GM18502 (cell line): ENCODE measurements around the gene FCN2.

Experiments
- ATAC-seq: cut with Tn5 transposase; IDR thresholded peaks from one replicate; pipeline ENCODE4 v1.9.1; 2021; ENCODE audit warnings: mild to moderate bottlenecking; ENCODE audit not compliant: unreplicated experiment, poor library complexity

The FCN2 gene

GRCh38 chr9:134867917-134868750 is 12.5 kb upstream of the FCN2 start:
- no peak for ATAC-seq

GRCh38 chr9:134868751-134869553 is 11.7 kb upstream of the FCN2 start:
- no peak for ATAC-seq

- ATAC-seq: no peak
These were observed 10.9 kb upstream of the FCN2 start for GRCh38 chr9:134869554-134870300.

DNA sequence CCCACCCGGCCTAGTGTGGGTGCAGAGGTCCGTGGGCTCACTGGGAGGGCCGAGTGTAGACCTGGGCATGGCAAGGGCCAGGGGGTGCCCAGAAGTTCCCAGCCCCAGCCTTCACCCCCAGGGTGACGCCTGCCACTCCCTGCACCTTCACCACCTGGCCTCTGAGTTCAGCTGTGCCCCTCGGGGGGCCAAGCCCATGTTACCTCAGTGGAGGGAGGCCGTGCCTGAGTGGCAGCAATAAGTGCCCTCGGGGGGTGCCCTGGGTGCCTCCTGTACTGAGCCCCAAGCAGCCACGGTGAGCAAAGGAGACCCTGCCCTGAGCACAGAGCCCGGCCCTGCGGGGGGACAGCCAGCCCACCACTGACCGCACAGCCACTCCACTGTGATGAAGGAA is 10.3 kb upstream of the FCN2 start:
- no peak for ATAC-seq

DNA sequence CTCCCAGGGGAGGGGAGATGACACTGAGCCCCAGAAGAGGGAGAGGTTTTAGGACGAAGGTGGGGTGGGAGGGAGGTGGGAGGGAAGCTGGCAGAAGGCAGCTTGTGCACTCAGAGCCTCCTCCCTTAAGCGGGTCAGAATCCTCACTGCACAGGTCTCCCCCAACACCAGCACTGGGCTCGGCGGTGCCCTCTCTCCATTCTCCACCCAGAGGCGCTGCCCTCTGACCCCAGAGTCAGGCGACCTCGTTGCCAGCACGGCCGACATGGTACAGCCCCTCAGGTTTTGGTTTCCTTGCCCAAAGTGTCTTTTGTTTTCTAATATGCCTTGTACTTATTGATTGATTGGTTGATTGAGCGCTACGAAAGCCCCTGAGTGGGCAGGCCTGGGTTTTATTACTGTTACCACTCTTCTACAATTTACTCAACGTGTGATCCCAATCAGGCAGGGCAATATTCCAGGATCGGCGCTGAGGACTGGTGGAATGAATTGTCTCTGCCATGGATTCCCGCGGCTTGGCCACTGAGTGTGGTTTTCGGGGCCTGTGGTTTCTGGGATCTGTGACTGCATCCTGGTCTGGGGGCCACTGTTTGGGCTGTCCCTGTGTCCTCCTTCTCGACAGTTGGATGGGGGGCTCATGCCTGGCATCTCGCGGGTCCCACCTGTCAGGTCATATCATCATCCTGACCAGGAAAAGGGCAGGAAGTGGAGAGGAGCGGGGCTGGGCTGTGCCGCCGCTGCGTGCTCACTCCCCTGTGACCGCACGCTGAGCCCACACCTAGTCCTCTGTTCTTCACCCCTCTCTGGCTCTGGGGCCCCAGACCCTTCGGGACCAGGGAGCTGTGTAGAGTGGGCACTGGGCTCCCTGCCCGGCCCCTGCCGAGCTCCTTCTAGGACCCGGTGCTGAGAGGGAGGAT is 9.6 kb upstream of the FCN2 start:
- ATAC-seq: no peak

DNA sequence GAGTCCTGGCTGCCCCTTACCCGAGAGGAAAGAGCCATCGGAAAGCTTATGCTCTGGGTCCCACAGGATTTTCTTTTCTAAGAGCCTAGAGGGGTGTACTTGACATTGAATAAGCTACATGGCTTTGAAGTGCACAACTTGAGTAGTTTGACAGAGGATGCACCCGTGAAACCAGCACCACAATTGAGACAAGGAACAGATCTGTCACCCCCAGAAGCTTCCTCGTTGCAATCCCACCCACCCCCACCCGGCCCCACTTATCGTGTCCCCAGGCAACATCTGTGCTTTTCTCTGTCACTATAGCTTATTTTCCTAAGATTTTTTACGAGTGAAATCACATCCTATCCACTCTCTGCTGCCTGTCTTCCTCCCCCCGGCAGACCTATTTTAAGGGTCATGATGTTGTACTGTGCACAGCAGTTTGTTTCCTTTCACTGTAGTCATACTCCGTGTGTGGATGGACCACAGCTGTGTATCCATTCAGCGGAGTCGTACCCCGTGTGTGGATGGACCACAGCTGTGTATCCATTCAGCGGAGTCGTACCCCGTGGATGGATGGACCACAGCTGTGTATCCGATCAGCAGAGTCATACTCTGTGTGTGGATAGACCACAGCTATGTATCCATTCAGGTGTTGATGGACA is 8.8 kb upstream of the FCN2 start:
- no peak for ATAC-seq

DNA sequence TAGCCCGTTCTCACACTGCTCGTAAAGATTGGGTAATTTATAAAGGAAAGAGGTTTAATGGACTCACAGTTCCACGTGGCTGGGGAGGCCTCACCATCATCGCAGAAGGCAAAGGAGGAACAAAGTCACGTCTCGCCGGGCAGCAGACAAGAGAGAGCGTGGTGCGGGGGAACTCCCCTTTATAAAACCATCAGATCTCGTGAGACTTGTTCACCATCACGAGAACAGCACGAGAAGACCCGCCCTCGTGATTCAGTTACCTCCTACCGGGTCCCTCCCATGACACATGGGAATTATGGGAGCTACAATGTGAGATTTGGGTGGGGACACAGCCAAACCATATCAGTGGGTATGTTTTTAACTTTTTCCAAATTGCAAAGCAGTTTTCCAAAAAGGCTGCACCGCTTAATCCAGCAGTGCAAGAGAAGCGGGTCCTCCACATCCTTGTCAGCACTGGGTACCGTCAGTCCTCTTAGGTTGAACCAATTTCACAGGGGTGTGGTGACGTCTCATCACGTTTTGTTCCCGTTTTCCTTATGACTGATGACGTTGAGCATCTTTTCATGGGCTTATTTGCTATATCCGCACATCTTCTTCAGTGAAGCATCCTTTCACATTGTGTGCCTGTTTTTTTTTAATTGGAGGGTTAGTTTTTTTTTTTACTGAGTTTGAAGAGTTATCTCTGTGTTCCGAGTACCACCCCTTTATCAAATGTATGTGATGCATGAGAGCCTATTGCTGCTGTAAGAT is 8.0 kb upstream of the FCN2 start:
- no peak for ATAC-seq

DNA sequence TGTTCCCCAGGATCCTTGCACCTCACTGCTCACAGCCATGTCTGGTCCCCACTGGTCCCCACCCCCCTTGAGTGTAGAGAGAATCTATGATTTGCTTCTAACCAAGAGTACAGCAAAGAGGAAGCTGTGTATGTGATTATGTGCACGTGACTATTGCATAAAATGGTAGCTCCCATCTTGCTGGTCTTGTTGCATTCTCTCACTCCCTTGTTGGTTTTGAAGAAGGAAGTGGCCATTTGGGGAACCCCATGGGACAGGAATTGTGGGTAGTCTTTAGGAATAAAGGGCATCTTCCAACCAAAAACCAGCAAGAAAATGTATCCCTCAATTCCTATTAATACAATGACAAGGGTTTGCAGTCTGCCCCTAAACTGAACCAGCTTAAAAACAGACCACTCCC is 5.2 kb upstream of the FCN2 start:
- ATAC-seq: no peak

GRCh38 chr9:134877541-134877940 is 3.1 kb upstream of the FCN2 start:
- no peak for ATAC-seq

DNA sequence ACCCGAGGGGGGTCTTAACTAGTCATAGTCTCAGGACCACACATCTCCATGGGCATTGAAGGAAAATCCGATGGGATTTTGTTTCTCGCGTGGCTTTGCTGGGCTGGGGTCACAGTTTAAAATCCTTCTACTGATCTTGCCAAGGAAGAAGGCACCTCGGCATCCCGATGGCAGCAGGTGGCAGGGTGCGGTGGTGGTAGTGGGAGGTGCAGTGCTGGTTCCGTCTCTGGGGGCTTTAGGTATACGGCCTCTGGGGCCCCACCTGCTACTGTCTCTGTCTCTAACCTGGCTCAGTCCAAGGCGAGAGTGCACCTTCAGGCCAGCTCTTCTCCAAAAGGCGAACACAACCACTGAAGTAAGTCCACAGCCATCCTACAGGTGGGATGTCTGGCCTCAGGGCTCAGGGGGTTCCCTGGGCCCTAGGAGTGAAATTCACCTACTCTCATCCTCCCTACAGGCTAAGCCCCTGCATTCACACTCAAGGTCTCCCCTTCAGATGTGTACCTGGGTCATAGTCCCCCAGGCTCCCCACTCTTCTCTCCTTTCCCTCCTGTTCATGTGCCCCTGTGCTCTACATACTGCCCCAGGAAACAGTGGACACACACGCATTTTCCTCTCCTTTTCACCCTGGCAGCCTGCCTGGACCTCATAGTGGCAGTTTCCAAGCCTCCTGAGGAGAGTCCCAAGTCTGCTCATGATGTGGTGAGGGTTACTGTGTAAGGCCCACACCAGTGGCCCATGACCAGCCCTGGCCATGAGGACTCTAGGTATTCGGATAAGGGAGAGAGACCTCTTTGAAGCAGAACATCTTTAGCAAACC is 736 bp upstream of the FCN2 start:
- ATAC-seq: no peak

DNA sequence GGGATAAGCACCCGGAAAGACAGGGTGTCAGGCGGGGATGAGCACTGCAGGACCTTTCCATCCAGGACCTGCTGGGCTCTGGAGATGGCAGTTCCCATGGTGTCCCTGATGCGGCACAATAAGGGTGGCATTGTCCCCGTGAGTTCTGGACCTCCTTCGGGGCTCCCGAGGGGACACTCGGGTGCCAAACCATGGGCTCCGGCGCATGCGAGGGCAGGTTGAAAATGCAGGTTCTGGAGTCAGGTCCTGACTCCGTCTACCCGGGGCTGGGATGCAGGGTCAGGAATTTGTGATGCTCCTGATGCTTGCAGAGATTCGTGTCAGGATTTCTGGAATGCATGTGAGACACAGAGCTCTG is 682 bp downstream of the FCN2 start:
- no peak for ATAC-seq

DNA sequence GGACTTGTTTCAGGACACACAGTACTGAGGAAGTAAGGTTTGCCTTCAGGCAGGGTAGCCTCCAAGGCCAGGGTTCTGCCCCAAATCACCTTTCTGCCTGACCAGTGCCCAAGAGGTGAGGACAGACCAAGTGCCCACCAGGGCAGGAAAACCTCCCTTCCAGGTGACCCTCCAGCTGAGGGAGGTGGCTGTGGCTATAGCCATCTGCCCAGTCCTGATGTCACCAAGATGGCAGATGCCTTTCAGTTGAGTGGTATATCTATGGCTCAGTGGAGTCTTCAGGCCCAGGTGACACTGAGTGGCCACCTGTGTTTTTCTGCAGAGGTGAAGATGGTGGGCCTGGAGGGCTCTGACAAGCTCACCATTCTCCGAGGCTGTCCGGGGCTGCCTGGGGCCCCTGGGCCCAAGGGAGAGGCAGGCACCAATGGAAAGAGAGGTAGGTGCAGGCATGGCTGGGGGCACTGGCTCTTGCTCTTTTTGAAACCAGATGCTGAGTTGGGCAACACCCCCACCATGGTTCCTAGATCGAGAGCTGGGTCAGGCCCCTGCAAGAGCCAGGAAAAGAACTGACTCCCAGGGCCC is 1.7 kb downstream of the FCN2 start:
- ATAC-seq: no peak

DNA sequence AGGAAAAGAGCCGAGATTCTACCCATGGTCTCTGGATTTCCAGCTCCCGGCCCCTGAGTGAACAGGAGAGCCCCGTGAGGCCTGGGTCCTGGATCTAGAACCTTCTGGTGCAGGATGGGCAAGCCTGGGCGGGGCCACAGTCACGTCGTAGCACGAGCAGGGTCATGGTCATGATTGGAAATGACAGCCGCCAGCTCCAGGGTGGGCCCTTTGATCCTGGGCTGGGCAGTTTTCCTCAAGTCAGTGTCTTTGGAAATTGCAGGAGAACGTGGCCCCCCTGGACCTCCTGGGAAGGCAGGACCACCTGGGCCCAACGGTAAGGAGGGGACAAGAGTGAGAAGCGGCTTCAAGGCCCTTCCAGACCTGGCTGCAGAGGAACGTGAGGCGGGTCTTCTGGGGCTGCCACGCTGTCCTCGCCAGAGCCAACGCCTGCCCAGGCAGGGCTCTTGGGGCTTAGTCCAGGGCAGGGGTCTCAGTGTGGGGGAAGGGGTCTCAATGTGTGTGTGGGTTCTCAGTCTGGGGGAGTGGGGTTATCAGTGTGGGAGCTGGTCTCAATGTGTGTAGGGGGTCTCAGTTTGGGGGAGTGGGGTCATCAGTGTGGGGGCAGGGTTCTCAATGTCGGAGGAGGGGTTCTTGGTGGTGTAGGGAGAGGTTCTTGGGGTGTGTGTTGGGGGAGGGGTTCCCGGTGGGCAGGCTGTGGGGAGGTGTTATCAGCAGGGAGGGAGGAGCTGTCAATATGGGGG is 2.6 kb downstream of the FCN2 start:
- ATAC-seq: no peak

GRCh38 chr9:134884492-134884891 is 3.9 kb downstream of the FCN2 start:
- ATAC-seq: no peak

GRCh38 chr9:134885001-134885678 is 4.5 kb downstream of the FCN2 start:
- ATAC-seq: no peak

DNA sequence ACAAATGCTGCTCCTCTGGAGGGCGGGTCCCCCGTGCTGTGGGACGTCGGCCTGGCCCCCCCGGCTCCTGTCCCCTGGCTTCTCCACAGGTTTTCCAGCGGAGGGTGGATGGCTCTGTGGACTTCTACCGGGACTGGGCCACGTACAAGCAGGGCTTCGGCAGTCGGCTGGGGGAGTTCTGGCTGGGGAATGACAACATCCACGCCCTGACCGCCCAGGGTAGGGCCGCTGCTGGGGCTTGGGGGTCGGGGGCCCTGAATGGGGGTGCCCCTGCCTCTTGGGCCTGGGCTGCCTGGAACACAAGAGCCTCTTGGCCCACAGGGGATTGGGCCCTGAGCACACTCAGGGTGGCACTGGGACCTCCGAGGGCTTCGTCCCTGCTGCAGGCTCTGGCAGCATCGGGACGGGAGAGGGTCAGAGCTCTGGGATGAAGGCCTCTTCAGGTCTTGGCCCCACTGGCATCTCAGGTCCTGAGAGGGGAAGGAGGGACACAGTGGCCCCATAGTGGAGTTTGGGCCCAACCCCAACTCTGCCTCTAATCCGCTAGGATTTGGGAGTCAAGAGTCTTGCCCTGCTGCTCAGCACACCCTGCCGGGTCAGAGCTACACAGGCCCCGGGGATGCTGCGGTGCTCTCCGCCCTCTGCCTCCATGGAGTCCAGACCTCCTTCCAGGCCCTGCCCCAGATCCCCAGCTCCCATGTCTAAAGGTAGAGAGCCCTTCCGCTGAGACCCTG is 5.2 kb downstream of the FCN2 start:
- ATAC-seq: no peak
